ENCODE results near the gene LAPTM5.
"Not testable (repeated sequence)": the region's sequence is repeated elsewhere in the genome, so short reads cannot be mapped to it uniquely, and the experiment has no call there.

LAPTM5 gene

GRCh38 chr1:30768830-30769718, 11.5 kb upstream of the LAPTM5 start:
- DNase-seq = no peak

DNA sequence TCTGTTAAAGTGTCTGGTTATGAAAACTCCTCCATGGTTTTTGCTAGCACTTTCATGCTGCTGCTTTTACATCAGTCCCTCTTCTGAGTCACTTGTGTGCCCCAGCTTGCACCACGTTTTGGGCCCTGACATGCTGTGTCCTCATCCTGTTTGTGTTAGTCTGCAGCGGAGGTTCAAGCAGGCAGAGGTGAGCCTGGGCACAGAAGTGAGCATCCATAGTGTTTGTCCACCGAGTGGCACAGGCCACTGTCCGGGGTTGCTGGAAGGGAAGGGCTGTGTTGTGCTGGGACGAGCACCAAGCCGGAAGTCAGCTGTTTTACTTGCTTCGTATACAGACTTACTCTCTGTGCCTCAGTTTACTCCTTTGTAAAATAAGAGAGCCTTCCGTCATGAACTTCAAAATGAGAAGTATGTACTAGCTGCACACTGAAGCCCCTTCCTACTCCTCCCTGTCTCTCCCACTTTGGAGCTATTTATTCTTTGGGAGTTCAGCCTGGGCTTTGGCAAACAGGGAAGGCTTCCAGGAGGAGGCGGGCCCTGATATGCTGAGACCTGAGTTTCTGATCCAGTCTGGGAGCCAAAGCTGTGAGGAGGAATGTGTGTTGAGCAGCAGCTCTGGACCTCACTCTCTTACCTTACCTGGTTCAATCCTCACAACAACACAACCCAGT, 10.7 kb upstream of the LAPTM5 start:
- no peak for DNase-seq

DNA sequence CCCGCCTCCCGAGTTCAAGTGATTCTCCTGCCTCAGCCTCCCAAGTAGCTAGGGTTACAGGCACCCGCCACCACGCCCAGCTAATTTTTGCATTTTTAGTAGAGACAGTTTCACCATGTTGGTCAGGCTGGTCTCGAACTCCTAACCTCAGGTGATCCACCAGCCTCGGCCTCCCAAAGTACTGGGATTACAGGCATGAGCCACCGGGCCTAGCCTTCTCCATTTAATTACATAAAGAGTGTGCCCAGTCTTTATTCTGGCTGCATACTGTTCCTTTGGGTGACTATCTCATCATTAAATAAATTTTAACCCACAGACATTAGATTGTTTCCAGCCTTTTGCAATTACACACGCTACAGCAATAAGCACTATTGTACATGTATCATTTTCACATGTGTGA, 9.4 kb upstream of the LAPTM5 start:
- DNase-seq = not testable (repeated sequence)

DNA sequence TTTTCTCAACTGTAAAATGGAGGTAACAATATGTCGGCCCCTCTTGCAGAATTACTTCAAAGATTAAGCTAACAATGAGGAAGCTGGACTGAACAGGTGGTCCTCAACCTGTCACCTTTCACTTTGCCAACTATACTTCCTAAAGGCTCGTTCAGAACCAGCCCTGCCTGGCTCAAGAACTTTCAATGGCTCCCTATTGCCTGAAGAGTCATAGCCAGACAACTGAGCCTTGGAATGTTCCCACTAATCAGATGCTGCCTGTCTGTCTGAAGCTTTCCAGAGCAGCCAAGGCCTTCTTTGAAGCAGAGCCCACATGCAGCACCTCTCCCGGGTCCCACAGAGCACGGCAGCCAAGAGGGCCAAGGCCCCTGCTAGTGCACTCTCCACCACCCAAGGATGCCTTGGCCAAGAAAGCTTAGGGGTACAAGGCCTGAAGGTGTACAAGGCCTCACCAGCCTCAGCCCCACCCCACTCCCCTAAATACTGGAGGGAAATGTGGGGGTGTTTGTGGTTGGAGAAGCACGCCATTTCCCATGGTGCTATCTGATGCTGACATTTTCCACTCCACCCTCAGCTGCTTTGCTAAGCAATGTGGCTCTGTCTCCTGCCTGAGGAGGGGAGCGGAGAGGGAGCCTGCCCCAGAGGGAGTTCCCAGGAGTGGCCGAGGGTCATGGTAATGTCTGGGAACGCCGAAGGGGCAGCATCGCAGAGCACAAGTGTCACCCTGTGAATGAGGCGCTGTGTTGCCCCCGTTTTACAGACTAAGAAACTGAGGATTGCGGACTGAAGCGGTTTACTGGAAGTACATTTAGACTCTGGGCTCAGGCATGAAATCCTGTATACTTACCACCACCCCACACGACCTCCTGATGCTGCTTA, 8.2 kb upstream of the LAPTM5 start:
- DNase-seq = peak; percentile 28

GRCh38 chr1:30764939-30765555, 7.5 kb upstream of the LAPTM5 start:
- DNase-seq = no peak

GRCh38 chr1:30764396-30764795, 6.8 kb upstream of the LAPTM5 start:
- no peak for DNase-seq

- DNase-seq = no peak
These were observed 6.2 kb upstream of the LAPTM5 start for GRCh38 chr1:30763651-30764248.

DNA sequence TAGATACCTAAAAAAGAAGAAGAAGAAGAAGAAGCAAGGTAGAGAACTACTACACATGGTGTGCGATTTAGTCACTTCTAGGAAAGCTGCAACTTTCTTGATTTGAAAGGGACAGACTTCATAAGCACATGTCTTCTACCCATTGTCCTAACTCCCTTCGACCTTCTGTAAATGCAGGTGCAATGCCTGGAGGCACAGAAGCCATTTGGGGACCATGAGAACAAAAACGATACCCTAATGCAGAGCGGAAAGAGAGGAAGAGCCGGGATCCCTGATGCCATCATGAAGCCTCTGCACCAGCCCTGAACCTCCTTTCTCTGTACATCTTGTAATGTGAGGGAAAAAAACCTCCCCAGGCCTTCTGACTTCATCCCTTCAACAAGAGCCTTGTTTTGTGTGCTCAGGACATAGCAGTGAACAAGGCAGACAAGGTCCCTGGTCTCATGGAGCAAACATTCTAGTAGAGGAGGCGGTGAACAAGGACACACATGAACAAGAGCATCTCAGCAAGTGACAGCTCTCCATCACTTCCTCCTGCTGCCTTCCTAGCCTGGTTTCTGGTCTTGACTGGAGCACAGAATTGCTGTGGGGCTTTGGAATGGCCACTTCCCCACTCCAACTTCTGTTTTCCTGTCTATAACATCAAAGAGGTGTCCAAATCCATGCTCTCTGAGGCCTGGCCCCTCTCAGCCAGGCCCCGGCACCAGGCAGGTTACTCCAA, 5.5 kb upstream of the LAPTM5 start:
- no peak for DNase-seq

- no peak for DNase-seq
These were observed 4.8 kb upstream of the LAPTM5 start for GRCh38 chr1:30762152-30762929.

GRCh38 chr1:30761381-30762151, 4.0 kb upstream of the LAPTM5 start:
- DNase-seq = no peak

DNA sequence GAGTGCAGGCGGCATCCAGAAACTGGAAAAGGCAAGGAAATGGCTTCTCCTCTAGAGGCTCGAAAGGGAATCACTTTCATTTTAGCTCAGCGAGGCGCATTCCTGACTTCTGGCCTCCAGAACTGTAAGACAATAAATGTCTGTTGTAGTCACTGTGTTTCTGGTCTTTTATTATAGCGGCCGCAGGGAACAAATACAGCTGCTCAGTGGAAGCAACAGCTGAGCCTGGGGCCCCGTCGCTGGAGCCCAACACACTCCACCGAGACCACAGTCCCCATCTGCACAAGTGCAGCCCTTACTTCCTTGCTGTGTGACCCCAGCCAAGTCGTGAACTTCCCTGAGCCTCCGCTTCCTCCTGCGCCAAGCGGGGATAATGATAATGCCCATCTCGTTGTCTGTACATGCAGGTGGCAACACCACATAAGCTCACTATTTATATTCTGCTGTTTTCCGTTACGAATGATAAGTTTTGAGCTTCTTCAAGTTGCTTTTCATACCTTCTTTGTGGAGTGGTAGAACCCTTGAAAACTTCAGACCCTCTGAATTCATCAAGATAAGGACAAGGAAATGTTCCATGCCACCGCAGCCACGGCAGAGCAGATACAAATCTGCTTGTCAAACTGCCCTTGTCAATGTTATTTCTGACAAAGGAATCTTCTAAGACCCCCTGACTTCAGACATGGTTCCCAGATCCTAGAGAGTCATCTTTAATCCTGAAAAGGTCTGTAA, 3.2 kb upstream of the LAPTM5 start:
- DNase-seq = no peak

DNA sequence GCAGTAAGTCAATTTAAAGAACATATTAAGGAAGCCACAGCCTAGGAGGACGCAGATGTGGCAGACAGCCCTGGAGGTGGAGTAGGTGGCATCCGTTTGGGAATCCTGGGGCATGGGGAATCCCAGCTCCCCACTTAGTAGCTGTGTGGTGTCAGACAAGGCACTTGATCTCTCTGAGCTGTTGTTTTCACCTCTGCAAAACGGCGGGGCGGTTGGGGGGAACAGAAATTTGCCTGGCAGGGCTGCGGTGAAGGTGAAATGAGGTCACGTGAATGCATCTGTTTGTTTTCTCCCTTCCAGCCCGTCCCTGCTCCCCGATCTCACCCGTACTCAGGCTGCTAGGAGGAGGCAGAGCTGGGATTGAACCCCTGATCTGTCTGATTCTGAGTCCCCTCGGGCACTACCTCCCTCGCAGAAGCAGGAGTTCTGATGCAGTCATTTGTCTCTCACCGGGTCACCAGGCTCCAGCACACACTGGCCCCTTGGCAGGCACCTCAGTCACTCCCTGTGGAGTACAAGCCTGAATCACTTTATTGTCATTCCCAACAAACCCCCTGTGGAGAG, 2.2 kb upstream of the LAPTM5 start:
- DNase-seq = peak; percentile 72

DNA sequence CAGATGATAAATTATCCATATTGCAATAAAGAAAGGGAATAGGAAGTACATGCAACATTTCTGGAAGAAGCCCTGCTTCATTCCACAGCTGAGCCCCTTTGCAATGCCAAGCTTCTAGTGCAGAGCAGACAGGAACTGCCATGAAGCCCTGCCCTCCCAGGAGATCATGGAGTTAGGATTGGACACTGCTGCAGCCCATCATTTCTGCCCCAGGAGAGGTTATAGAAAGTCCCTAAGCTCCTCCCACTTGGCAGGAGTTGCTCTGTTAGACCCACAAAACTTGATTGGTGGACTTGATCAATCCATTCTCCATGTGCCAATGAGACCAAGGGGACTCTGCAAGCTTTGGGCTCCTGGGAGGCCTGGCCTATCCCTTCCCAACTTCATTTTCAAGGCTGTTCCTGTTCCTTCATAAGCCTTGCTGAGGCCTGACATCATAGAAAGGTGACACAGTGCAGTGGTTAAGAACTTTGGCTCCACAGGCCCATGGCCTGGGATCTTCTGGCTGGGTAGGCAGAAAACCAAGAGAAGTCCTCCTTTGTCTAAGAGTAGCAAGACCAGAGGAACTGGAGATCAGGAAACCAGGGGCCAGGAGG, 1.3 kb upstream of the LAPTM5 start:
- DNase-seq = peak; percentile 38

GRCh38 chr1:30758121-30758688, 631 bp upstream of the LAPTM5 start:
- no peak for DNase-seq

DNA sequence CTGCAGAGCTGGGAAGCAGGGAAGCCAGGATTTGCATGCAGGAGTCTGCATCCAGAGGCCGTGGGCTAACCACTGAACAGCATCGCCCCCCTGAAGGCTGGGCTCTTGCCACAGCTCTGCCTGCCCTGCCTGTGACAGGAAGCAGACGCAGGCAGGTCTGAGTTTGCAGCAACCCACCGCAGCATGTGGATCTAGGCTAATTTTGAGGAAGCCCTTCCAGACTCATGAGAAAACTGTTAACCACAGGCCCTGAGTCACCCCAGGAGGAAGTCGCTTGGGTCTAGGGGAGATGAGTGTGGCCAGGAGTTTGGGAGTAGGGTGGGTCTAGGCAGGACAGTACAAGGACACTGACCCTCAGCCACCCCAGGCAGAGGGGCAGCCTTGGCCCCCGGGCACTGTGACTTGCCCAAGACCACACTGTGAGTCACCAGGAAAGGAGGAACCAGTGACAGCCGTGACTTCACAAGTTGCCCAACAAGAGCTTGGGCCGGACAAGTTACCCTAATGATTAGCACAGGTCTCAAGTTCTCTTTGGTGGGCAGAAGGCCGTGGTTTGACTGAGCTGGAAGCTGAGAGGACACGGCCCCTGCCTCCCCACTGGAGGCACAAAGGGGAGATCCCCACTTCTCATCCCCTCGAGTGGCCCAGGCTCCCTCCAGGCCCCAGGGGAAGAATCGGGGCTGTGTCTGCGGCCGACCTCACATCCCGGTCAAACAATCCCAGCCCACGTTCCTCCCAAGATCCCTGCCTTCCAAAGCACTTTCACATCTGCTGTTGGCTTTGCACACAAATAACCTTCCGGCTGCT, 826 bp downstream of the LAPTM5 start:
- peak; percentile 77 for DNase-seq

DNA sequence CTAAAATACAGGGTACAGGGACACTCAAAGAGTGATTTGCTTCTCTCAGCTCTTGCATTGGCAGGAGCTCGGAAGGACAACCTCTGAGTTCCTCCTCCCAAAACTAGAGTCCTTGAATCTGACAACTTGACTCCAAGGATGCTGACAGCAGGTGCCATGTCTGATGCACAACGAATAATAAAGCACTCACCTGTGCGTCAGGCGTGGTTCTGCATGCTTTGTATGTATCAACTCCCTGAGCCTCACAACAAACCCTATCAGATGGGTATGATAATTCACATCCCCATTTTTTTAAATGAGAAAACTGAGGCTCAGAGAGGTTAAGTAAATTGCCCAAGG, 1.4 kb downstream of the LAPTM5 start:
- no peak for DNase-seq

- DNase-seq = no peak
These were observed 1.8 kb downstream of the LAPTM5 start for GRCh38 chr1:30755746-30756145.

DNA sequence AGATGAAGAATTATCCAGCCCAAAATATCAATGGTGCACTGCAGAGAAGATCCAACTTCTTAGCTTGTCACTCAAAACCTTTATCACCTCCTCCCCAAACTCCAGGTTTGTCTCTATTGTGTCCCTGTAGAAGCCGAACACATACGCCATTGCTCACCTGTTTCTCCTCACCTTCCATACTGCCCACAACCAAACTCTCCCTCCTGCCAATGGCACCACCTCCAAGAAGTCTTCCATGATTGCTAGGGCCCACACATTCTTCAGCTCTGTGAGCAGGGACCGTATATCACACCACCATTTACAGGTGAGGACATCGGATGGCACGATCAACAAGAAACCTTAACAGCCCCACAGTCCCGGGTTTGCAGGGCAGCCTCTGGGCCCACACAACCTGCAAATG, 2.2 kb downstream of the LAPTM5 start:
- no peak for DNase-seq

Measured in stimulated activated CD4-positive, alpha-beta T cell treated with anti-CD3 and anti-CD28 coated beads, Interleukin-4, amount 100 ng/mL, for 24 hours (primary cell).